NCI-H510A treated with DMSO at 0.1 percent for 48 hours (cell line): ENCODE data around the gene EBF4.
"Not testable (repeated sequence)": the region's sequence is repeated elsewhere in the genome, so short reads cannot be mapped to it uniquely, and the experiment has no call there.

ENCODE experiments used
- DNase-seq: peaks from one replicate; lab custom pipeline; 2025; lab: John Stamatoyannopoulos, UW

Gene EBF4

GRCh38 chr20:2757969-2758368 lies 65.4 kb downstream of the EBF4 start:
- no peak for DNase-seq

- no peak for DNase-seq
Observed at GRCh38 chr20:2759143-2759542, 66.6 kb downstream of the EBF4 start.

GRCh38 chr20:2759603-2760296 lies 67.2 kb downstream of the EBF4 start:
- DNase-seq, result no peak

GRCh38 chr20:2760297-2760951 lies 67.8 kb downstream of the EBF4 start:
- no peak for DNase-seq

GRCh38 chr20:2760952-2761305 lies 68.3 kb downstream of the EBF4 start:
- DNase-seq, result no peak

GRCh38 chr20:2761885-2762284 lies 69.3 kb downstream of the EBF4 start:
- DNase-seq, result no peak

- no peak for DNase-seq
Observed at GRCh38 chr20:2762578-2763131, 70.1 kb downstream of the EBF4 start.

- no peak for DNase-seq
Observed at GRCh38 chr20:2763186-2763585, 70.6 kb downstream of the EBF4 start.

GRCh38 chr20:2767768-2768631 lies 75.4 kb downstream of the EBF4 start:
- DNase-seq, result no peak

GRCh38 chr20:2768632-2769015 lies 76.0 kb downstream of the EBF4 start:
- no peak for DNase-seq

- DNase-seq, result not testable (repeated sequence)
Observed at GRCh38 chr20:2770091-2770490, 77.5 kb downstream of the EBF4 start.

- no peak for DNase-seq
Observed at GRCh38 chr20:2771631-2772080, 79.1 kb downstream of the EBF4 start.

GRCh38 chr20:2773812-2774211 lies 81.2 kb downstream of the EBF4 start:
- no peak for DNase-seq

- DNase-seq, result no peak
Observed at GRCh38 chr20:2775139-2775538, 82.6 kb downstream of the EBF4 start.

- no peak for DNase-seq
Observed at GRCh38 chr20:2778602-2779321, 86.2 kb downstream of the EBF4 start.

- DNase-seq, result no peak
Observed at GRCh38 chr20:2780948-2781347, 88.4 kb downstream of the EBF4 start.

- DNase-seq, result no peak
Observed at GRCh38 chr20:2783908-2784566, 91.5 kb downstream of the EBF4 start.

- DNase-seq, result no peak
Observed at GRCh38 chr20:2793471-2793870, 100.9 kb downstream of the EBF4 start.

- no peak for DNase-seq
Observed at GRCh38 chr20:2794202-2794748, 101.7 kb downstream of the EBF4 start.

GRCh38 chr20:2794866-2795447 lies 102.4 kb downstream of the EBF4 start:
- DNase-seq, result no peak

- DNase-seq, result no peak
Observed at GRCh38 chr20:2795451-2795850, 102.9 kb downstream of the EBF4 start.
